ENCODE measurements around the gene RAPGEF5. TPM values are rescaled to one million over a fixed set of nuclear protein-coding genes. Genes with fewer than 3 reads are reported as not detected.

Gene RAPGEF5
- total RNA-seq, 1 experiment from 2014 or later: 13.3 TPM

- Histone ChIP-seq H2AFZ (ENCODE audit: low read length) (no peak overlapping the region), H4K5ac (ENCODE audit: insufficient read length, low read depth, low read length) (no peak overlapping the region), H3K27ac (ENCODE audit: insufficient read length, low read depth, low read length) (no peak overlapping the region), H2BK12ac (ENCODE audit: insufficient read length, low read depth, low read length) (no peak overlapping the region), H3K56ac (ENCODE audit: insufficient read length, low read depth, low read length) (no peak overlapping the region), H2BK5ac (ENCODE audit: insufficient read length, low read length) (no peak overlapping the region), H3K79me1 (ENCODE audit: insufficient read depth, low read depth, low read length, poor library complexity, severe bottlenecking) (no peaks in the 10 kb centered on the region), H3K4me2 (ENCODE audit: insufficient read depth, insufficient read length, low read length) (no peak overlapping the region), H3K23me2 (ENCODE audit: insufficient read length, low read depth, low read length, poor library complexity, severe bottlenecking) (no peaks in the 10 kb centered on the region), H4K91ac (ENCODE audit: insufficient read length, low read depth, low read length) (no peak overlapping the region), H3K79me2 (ENCODE audit: insufficient read depth, low read length) (no peaks in the 10 kb centered on the region), H3K4ac (ENCODE audit: low read depth, low read length) (no peak overlapping the region), H3K9me3 (ENCODE audit: control insufficient read depth, low read depth, low read length) (no peaks in the 10 kb centered on the region), H3K23ac (ENCODE audit: insufficient read length, low read depth, low read length) (no peak overlapping the region), H2AK5ac (ENCODE audit: insufficient read length, low read length) (no peak overlapping the region), H3T11ph (ENCODE audit: low read length) (no peak overlapping the region), H3K14ac (ENCODE audit: insufficient read depth, low read length) (no peak overlapping the region), H2BK120ac (ENCODE audit: low read depth, low read length, poor library complexity, severe bottlenecking) (no peak overlapping the region), H3K27me3 (ENCODE audit: insufficient read depth, low read length) (no peaks in the 10 kb centered on the region), H3K9ac (ENCODE audit: extremely low read depth, insufficient read length, low read length) (no peak overlapping the region), H2BK15ac (ENCODE audit: low read depth, low read length) (no peak overlapping the region), H4K8ac (replicated peaks; ENCODE audit: insufficient read length, low read depth, low read length) (no peak overlapping the region), H3K4me1 (ENCODE audit: insufficient read depth, low read length) (no peaks in the 10 kb centered on the region), H2BK20ac (ENCODE audit: low read depth, low read length, poor library complexity, severe bottlenecking) (no peak overlapping the region), H4K20me1 (ENCODE audit: control insufficient read depth, insufficient read depth, insufficient read length) (no peaks in the 10 kb centered on the region), H3K18ac (ENCODE audit: insufficient read length, low read depth, low read length) (no peak overlapping the region)
- no peak overlapping the region; a peak in 1 of 7 replicates for H3K27ac Mint-ChIP-seq
- no CpG with 5 or more reads among the region's 2 CpGs for WGBS (ENCODE audit: extremely low coverage, insufficient read length, low lambda C conversion rate)
- TF ChIP-seq, protein P1, sequence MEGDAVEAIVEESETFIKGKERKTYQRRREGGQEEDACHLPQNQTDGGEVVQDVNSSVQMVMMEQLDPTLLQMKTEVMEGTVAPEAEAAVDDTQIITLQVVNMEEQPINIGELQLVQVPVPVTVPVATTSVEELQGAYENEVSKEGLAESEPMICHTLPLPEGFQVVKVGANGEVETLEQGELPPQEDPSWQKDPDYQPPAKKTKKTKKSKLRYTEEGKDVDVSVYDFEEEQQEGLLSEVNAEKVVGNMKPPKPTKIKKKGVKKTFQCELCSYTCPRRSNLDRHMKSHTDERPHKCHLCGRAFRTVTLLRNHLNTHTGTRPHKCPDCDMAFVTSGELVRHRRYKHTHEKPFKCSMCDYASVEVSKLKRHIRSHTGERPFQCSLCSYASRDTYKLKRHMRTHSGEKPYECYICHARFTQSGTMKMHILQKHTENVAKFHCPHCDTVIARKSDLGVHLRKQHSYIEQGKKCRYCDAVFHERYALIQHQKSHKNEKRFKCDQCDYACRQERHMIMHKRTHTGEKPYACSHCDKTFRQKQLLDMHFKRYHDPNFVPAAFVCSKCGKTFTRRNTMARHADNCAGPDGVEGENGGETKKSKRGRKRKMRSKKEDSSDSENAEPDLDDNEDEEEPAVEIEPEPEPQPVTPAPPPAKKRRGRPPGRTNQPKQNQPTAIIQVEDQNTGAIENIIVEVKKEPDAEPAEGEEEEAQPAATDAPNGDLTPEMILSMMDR (conservative IDR thresholded peaks at IDR 0.05): no peak
- no peaks in the 10 kb centered on the region for H3K4me1 Mint-ChIP-seq
- no peaks in the 10 kb centered on the region for H3K27me3 Mint-ChIP-seq (ENCODE audit: low read depth)
- H3K9me3 Mint-ChIP-seq: no peaks in the 10 kb centered on the region
- no peaks in the 10 kb centered on the region; a peak in 2 of 7 replicates for H3K36me3 Mint-ChIP-seq (ENCODE audit: insufficient read depth in 1 of 3, low read depth in 3 of 3)
- no peak overlapping the region for H3K4me3 Mint-ChIP-seq
- DNase-seq: no peak
These were observed 75.5 kb downstream of the RAPGEF5 start for GRCh38 chr7:22281481-22281880.

Measured in H9 (cell line).